GM12864 (cell line): ENCODE data around the gene TPRG1L.
"Not testable (repeated sequence)": the region's sequence is repeated elsewhere in the genome, so short reads cannot be mapped to it uniquely, and the experiment has no call there.

Experiments used
- DNase-seq: peaks from one replicate; pipeline ENCODE4 v3.0.0-alpha.2; 2011; ENCODE audit warnings: low read depth
- H3K4me3 ChIP-seq: 2 replicates; pipeline ENCODE4 v1.5.1; 2011; ENCODE audit warnings: mild to moderate bottlenecking, low read depth, low read length, control low read depth
- CTCF ChIP-seq: IDR thresholded peaks from 2 replicates; pipeline ENCODE4 v1.5.1; 2011; ENCODE audit warnings: low read depth, mild to moderate bottlenecking, moderate library complexity, low read length, control low read depth, inconsistent platforms; ENCODE audit errors: missing control alignments

The TPRG1L gene

GRCh38 chr1:3579626-3580025, 45.2 kb upstream of the TPRG1L start:
- no peak for TF ChIP-seq CTCF
- H3K4me3 ChIP-seq: no peak overlapping the region
- no peak for DNase-seq

- no peak overlapping the region for H3K4me3 ChIP-seq
- DNase-seq: no peak
- no peak for TF ChIP-seq CTCF
These were observed 44.6 kb upstream of the TPRG1L start for GRCh38 chr1:3580231-3580630.

GRCh38 chr1:3581296-3582036, 43.3 kb upstream of the TPRG1L start:
- DNase-seq: no peak
- TF ChIP-seq CTCF: no peak
- H3K4me3 ChIP-seq: no peak overlapping the region

- DNase-seq, H3K4me3 ChIP-seq: not testable (repeated sequence)
These were observed 41.1 kb upstream of the TPRG1L start for GRCh38 chr1:3583751-3584150.

GRCh38 chr1:3584915-3585314, 39.9 kb upstream of the TPRG1L start:
- DNase-seq: no peak
- no peak for TF ChIP-seq CTCF
- no peak overlapping the region for H3K4me3 ChIP-seq

- not testable (repeated sequence) for H3K4me3 ChIP-seq, DNase-seq
These were observed 39.4 kb upstream of the TPRG1L start for GRCh38 chr1:3585353-3585868.

- no peak for TF ChIP-seq CTCF
- no peak for DNase-seq
- no peak overlapping the region for H3K4me3 ChIP-seq
These were observed 38.8 kb upstream of the TPRG1L start for GRCh38 chr1:3585940-3586568.
